Activated CD4-positive, CD25-positive, alpha-beta regulatory T cell treated with anti-CD3 and anti-CD28 coated beads, Interleukin-2, amount 50 U/mL, for 16 hours (primary cell): ENCODE measurements around the gene PHF1.
"Not testable (repeated sequence)": the region's sequence is repeated elsewhere in the genome, so short reads cannot be mapped to it uniquely, and the experiment has no call there.

Source experiments
- DNase-seq: peaks from one replicate; pipeline ENCODE4 v3.0.0-alpha.2; 2020; ENCODE audit warnings: low read depth, low spot score

The PHF1 gene

DNA sequence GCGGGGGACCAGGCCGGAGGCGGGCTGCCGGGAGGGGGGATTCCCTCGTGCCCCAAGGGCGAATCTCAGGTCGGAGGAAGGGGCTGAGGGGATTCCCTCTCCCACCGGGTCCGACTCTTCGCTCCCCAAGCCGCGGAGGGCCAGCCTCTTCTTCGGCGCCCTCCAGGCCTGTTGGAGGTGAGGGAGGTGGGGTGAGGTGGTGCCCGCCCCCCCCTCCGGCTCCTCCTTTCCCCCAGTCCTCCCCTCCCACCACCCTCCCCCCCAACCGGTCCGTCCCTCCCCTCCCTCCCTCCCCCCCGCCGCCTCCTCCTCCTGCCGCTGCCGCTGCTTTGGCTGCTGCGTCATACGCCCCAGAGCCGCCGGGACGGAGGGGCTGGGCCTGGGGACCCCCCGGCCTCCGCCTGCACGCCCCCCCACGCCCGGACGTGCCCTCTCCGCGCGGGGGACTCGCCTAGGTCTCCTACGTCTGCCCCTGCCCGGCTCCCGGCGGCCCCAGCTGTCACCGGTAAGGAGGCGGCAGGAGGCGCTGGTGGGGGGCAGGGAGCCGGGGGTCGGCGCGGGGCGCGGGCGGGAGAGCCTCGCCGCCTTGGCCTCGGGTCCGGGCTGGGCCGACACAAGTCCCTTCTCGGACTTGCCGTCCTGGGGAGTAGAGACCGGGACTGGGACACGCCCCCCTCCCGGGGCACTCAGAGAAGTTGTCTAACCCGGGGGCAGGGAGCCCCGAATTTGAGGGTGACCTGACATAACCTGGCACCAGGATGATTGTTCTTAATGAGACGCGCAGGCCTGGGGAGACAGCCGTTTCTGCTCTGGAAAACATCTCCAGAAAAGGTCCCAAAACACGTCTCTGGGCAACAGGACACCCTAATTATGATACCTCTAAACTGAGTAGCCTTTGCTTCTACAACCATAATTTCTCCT lies at the start of gene PHF1:
Gene PHF1, plus strand, starts transcription at position 304 of the 921 bp plus-strand sequence. CDS start 1,250 bp downstream, outside the sequence.
- peak; percentile 58 for DNase-seq

DNA sequence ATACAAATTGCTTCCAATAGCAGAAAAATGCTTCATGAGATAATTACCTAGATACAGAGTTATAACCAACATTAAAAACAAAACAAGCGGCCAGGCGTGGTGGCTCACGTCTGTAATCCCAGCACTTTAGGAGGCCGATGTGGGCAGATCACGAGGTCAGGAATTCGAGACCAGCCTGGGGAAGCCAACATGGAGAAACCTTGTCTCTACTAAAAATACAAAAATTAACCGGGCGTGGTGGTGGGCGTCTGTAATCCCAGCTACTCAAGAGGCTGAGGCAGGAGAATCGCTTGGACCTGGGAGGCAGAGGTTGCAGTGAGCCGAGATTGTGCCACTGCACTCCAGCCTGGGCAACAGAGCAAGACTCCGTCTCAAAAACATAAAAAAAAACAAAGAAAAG lies 47.3 kb upstream of the PHF1 start:
- not testable (repeated sequence) for DNase-seq

DNA sequence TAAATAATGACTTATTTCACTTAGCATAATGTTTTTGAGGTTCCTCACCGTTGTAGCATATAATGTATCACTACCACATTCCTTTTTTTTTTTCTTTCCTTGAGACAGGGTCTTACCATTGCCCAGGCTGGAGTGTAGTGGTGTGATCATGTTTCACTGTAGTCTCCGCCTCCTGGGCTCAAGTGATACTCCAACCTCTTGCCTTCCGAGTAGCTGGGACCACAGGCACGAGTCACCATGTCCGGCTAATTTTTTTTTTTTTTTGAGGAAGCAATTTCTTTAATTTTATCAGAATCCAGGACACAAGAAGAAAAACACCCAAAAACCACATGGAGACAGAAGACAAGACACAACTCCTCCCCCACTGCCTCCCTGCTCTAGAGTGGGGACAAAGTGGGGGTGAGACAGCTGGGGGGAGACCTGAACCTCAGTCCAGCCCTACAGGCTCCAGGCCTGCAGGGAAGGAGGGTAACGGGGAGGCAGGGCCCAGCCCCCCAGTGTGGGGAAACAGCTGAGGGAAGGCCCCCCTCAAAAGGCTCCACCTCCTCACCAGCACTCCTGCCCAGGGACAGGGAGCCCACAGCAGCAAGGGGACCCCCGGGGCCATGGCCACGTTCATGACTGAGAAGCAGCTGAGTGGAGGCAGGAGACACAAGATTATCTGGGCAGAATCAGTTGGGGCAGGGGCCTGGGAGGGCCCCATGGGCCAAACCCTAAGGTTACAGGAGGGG lies 46.2 kb upstream of the PHF1 start:
- DNase-seq = not testable (repeated sequence)

DNA sequence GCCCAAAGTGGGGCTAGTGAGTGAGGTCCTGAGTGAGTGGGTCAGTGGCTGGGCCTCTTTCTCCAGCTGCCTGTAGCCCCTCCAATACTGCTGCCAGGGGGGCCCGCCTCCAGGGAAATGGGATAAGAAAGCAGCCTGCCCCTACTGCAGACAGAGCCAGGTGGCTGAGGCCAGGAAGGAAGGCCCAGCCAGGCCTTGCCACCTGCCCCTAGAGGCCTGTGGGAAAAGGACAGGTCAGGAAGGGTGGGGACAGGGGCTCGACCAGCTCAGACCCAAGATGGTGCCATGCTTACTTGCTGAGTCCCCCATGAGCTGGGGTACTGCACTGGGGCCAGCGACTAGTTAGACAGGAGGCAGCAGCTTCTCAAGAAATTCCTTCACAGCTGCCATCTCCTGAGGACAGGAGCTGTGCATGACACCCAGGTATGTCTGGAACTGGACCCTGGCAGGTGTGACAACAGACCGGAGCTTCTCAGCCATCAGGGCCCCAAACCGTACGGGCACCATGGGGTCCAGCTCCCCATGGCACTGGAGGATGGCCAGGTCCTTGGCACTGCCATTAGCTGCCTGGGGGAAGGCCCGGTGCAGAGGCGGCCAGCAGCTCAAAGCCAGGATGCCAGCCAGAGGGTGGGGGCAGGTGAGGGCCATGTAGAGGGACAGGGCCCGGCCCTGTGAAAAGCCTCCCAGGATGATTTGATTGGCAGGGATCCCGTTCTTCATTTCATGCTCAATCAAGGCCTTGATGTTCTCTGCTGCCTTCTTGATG lies 45.4 kb upstream of the PHF1 start:
- not testable (repeated sequence) for DNase-seq

DNA sequence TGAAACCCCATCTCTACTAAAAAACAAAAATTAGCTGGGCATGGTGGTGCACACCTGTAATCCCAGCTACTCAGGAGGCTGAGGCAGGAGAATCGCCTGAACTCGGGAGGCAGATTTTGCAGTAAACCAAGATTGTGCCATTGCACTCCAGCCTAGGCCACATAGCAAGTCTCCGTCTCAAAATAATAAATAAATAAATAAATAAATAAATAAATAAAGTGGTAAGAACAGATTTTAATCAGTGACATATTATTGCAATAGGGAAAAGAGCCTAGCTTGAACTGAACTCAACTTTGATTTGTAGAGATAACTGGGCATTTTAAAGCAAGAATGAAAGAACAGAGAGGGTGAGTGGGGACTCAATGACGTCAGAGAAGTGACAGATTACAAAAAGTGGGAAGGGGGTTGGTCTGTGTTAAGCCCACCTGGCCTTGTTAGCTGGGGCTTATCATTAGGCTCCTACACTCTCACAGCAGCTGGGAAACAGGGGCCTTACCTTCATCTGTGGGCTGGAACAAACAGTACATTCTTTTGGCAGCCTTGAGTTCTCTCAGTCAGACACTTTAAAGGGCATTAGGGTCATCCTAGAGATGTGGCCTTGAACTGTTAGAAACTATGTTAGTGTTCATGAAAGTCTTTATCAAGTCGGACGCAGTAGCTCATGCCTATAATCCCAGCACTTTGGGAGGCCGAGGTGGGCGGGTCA lies 43.7 kb upstream of the PHF1 start:
- DNase-seq = no peak

DNA sequence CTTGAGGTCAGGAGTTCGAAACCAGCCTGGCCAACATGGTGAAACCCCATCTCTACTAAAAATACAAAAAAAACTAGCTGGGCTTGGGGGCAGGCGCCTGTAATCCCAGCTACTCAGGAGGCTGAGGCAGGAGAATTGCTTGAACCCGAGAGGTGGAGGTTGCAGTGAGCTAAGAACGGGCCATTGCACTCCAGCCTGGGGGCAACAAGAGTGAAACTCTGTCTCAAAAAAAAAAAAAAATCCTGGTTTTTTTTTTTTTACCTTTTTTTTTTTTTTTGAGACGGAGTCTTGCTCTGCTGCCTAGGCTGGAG lies 43.1 kb upstream of the PHF1 start:
- DNase-seq = not testable (repeated sequence)

DNA sequence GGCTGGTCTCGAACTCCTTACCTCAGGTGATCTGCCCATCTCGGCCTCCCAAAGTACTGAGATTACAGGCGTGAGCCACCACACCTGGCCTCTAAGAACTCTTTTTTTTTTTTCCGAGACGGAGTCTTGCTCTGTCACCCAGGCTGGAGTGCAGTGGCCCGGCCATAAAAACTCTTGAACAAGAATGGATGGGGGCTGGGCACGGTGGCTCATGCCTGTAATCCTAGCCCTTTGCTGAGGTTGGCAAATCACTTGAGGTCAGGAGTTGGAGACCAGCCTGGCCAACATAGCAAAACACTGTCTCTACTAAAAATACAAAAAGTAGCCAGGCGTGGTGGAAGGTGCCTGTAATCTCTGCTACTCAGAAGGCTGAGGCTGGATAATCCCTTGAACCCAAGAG lies 38.9 kb upstream of the PHF1 start:
- not testable (repeated sequence) for DNase-seq

DNA sequence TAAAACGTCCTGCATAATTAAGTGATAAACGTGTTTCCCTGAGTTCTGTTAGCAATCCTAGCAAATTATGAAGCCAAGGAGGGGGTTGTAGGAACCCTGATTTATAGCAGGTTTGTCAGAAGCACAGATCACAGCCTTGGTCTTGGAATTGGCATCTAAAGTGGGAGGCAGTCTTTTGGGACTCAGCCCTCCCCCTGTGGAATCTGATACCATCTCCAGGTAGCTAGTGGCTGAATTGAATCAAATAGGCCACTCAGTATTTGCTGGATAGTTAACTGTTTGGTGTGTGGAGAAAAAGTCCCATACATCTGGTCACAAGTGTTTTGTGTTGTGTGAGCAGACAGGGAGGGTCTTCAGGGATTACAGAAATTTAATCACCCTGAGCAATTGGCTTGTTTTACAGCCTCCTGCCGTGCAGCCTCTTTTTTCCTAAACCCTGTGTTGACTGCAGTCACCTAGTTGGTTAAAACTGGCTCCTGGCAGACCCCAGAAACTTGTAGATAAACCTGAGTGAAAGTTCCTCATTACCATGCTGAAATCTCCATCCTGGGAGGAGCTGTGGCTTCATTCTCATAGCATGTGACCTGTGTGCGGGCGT lies 38.2 kb upstream of the PHF1 start:
- no peak for DNase-seq

DNA sequence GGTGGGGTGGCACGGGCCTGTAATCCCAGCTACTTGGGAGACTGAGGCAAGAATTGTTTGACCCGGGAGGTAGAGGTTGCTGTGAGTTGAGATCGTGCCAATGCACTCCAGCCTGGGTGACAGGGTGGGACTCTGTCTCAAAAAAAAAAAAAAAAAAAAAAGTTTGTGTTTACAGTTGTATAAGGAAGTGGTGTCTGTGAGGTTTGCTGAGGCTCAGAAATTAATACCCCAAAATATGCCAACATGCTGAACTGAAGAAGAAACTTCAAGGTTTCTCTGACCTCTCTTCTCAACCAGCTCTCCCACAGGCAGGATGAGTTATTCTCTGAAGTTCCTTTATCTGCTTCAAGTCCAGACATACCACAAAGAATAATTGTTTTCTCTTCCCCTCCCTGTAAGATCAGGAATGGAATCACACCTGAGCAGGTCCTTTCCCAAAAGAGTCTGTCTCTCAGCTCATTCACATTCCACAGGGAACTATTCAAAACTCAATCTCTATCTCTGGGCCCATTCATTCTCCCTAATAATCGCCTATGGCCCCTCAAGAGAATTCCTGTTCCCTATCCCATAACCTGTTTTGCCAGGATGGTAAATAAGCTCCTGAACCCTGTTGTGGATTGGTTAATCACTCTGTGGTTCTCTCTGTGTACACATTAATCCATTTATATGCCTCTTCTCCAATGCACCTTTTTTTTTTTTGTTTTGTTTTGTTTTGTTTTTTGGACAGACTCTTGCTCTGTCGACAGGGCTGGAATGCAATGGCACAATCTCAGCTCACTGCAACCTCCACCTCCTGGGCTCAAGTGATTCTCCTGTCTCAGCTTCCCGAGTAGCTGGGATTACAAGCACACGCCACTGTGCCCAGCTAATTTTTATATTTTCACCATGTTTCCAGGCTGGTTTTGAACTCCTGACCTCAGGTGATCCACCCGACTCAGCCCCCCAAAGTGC lies 36.6 kb upstream of the PHF1 start:
- DNase-seq = no peak

DNA sequence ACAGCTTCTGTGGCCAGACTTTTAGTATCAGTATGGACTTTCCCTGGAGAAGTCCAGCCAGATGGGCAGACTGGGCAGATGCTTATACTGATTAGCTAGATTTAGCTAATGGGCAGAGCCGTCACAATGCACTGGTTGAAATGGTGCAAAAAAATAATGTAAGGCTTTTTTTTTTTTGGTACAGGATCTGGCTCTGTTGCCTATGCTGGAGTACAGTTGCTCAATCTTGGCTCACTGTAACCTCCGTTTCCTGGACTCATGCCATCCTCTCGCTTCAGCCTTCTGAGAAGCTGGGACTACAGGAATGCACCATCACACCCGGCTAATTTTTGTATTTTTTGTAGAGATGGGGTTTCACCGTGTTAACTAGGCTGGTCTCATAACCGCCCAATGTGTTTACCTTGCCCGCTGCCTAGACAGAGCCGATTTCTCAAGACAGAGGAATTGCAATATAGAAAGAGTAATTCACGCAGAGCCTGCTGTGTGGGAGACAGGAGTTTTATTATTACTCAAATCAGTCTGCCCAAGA lies 35.6 kb upstream of the PHF1 start:
- DNase-seq = no peak

DNA sequence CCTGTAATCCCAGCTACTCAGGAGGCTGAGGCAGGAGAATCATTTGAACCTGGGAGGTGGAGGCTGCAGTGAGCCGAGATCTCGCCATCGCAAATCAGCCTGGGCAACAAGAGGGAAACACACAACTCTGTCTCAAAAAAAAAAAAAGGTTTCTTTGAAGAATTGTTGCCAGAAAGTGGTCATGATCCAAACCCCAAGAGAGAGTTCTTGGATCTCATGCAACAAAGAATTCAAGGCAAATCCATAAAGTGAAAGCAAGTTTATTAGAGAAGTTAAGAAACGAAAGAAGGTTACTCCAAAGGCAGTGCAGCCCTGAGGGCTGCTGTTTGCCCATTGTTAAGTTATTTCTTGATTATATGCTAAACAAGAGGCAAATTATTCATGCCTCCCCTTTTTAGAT lies 33.6 kb upstream of the PHF1 start:
- DNase-seq = no peak

DNA sequence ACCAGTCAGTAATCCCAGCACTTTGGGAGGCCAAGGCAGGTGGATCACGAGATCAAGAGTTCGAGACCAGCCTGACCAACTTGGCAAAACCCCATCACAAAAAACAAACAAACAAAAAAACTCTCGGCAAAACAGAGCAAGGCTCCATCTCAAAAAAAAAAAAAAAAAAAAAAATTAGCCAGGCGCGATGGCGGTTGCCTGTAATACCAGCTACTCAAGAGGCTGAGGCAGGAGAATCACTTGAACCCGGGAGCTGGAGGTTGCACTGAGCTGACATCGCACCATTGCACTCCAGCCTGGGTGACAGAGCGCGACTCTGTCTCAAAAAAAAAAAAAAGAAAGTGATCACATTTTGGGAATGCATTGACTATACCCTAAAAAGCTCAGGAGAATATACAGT lies 31.6 kb upstream of the PHF1 start:
- DNase-seq = not testable (repeated sequence)

DNA sequence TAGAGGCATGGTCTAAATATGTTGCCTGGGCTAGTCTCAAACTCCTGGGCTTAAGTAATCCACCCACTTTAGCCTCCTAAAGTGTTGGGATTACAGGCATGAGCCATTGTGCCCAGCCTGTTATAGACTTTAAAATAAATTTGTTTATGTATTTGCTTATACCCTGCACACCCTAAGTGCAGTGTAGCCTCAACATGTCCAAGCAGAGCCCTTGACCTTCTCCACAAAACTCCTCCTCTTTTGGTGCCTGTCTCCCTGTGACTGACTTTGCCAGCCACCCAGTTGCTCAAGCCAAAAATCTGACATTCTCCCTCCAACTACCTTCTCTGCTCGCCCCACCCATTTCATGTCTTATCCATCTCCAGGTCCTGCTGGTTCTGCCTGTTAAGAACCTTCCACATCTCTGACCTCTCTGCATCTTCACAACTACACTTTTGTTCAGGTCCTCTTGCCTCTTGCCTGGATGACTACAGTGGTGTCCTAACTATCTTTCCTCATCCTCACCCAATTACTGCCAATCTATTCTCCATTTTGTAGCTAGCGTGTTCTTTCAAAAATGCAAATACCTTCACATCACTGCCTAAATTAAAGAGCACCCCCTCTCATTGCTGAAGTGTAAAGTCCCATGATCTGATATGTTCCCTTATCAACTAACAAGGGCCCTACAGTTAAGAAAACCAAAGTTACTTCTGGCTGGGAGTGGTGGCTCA lies 30.4 kb upstream of the PHF1 start:
- DNase-seq = no peak

DNA sequence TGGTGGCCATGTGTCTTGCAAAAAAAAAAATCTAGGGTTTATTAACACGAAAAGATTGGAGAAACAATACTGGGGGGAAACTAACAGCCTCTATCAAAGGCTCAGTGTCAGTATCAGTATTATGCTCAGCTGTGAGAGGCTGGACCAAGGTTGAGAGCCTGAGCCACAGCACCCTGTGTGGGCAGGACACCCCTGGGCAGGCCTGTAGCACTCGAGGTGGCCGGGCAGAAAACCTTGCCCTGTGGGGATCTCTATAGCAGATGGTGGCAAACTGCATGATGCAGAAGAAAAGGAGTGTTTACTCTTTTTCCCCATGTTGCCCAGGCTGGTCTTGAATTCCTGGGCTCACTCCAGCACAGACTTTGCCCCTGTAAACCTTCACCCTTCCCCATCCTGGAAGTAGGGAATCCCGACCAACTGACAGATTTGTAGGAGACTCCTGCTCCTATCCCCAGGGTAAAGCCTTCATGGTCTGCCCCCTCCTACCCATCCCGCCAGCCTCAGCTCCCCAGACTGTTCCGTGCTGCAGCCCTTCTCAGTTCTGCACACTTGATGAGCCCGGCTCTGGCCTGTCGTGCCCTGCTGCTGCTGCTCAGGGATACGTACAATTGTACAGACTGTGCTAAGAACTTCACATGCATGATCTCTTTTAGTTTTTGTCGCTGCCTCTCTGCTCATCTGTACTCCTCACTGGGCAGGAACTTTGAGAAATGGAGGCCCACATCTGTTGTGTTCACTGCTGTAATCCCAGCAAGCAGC lies 27.2 kb upstream of the PHF1 start:
- DNase-seq = no peak

DNA sequence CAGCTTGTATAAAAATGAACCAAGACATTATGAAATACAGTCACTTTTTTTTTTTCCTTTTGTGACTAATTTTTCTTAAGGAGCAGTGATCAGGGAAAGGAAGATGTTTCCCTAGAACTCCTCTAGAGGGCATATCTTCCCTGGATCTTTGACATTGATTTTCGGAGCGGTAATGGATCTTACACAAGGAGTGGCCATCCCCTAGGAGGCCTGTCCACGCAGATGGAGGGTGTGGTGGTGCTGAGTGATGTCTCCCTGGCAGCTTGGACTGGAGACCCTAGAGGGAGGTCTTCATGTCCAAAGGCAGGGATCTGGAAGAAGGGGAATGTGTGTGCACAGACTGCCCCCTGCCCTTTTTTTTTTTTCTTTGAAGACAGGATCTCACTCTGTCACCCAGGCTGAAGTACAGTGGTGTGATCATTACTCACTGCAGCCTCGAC lies 26.2 kb upstream of the PHF1 start:
- DNase-seq = no peak

DNA sequence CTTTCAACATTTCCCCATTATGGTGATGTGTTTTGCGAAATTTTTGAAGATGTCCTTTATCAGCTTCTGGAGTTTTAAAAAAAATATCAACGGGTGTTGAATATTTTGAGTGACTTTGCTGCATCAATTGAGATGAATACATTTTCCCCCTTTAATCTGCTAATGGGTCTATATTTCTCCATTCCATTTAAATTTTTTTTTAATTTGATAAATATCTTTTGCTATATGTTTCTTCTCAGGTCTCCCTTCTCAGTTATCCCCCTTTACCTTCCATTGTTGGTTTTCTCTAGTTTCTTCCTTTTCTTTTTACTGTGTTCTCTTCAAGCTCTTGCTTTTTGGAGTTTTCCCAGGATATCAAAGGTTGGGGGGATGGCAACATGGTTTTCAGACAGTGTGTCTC lies 20.6 kb upstream of the PHF1 start:
- DNase-seq = no peak

DNA sequence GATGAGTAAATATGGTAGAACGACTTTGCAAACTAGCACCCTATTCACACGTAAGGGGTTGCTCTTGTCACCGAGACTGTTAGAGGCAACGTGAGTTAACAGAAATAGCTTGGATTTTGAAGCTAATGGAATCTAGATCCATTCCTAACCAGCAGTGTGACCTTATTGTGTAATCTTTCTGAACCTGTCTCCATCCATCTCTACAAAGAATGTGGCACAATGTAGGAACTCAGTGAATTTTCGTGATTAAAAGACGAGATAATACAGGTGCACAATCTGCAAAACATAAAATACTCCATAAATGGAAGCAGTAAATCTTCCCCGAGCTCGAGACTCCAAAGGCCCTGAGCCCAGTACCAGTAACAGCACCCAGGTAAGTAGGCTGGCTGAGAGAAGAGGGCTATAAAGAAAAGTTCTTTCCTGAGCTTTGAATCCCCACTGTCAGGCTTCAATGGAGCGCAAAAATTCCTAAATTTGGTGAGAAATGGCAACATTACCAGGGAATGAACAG lies 20.0 kb upstream of the PHF1 start:
- DNase-seq = no peak

DNA sequence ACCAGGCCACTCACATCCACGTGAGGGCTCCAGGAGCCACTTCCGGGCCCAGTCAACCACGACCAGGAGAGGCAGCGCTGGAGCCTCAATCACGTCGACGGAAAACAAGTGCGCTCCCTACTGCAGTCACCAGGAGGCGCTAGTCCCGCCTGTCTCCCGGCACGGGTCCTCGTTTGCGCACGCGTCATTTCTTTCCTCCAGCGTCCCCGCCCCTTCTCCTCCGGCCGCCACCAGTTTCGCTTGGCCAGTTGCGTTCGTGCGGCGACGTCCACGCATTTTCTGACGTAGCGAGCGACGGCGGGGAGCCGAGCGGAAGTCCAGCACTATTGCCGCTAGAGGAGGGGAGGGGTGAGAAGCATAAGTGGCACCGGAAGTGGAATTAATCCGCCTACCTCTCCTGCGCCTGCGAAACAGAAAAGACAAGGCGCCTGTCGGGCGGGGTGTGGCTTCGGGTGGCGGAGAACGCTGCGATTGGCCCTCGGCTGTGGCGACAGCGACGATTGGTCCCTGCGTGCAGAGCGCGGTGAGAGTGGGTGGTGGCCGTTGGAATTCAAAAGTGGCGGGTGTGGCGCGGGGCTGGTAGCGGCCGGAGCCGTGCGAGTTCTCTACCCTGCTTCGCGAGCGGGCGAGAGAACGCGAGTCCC lies 19.4 kb upstream of the PHF1 start, which contains the start of gene KIFC1:
Gene KIFC1, plus strand, starts transcription at position 546 of the 644 bp plus-strand sequence. CDS start 163 bp downstream, outside the sequence.
- DNase-seq = peak; percentile 98
